Tongue (tissue), 2 donors: ENCODE results near the gene NAPEPLD. TPM values are rescaled to one million over a fixed set of nuclear protein-coding genes. Genes with fewer than 3 reads are reported as not detected.
"Not testable (repeated sequence)": the region's sequence is repeated elsewhere in the genome, so short reads cannot be mapped to it uniquely, and the experiment has no call there.

ENCODE experiments used
- DNase-seq: peaks from one replicate; pipeline ENCODE4 v3.0.0-alpha.2; 2015
- total RNA-seq: library from RNA; depleted of rRNA; stranded (reverse); fragments of >200 nt; gene quantifications from one replicate; pipeline ENCODE4 v1.2.3, GENCODE V29; 2014

The NAPEPLD gene
- total RNA-seq, 1 donor from 2014 or later, result 22.4 TPM

DNA sequence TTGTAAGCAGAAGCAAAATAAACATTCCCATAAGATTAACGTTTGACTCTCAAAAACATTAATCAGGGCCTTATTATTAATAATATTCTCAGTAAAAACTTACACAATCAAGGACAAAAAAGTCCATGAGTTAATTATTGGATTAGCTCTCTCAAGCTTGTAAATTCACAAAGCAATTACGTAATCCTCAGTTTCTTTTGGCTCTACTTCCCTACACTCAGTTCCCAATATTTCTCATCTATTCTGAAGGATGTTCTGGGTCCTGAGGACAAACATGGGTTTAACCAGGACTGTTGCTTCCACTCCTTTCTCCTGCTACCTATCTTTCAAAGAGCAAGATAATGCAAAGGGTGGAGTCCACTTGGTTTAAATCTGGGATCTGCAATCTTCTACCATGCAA is 89.4 kb downstream of the NAPEPLD start:
- DNase-seq, result no peak

DNA sequence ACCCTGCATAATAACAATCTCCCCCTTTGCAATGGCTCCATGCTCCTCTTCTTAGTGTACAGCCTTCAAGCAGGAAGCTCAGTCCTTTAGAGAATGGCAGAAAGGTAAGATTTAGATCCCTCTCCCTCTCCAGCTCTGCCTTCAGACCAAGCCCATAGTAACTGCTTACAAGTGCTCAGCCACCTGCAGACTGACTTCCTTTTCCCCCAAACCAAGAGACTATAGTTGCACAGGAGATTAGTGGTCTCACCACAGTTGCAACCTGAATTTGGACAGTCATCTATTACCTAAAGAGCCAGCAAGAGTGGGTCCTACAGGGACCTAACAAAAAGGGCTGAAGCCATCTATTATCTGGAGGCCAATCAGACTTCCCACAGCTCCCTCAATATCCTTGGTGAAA is 90.8 kb downstream of the NAPEPLD start:
- DNase-seq, result no peak

DNA sequence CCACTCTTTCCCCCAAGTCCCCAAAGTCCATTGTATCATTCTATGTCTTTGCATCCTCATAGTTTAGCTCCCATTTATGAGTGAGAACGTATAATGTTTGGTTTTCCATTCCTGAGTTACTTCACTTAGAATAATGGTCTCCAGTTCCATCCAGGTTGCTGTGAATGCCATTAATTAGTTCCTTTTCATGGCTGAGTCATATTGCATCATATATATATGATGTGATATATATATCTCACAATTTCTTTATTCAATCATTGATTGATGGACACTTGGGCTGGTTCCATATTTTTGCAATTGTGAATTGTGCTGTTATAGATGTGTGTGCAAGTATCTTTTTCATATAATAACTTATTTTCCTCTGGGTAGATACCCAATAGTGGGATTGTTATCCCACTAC is 92.9 kb downstream of the NAPEPLD start:
- DNase-seq, result not testable (repeated sequence)

DNA sequence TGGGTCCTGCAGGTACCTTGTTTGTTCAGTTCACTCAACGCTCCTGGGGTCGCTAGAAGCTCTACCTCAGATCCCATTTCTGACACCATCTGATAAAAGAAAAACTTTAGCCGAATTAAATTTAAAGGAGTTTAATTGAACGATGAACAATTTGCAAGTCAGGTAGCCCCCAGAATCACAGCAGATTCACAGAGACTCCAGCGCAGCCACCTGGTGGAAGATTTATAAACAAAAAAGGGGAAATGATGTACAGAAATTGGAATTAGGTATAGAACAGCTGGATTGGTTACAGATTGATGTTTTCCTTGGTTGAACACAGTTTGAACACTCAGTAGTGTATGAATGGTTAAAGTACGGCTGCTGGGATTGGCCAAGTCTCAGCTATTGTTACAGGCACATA is 97.4 kb downstream of the NAPEPLD start:
- no peak for DNase-seq

Other genes starting within 250 kb of the NAPEPLD start
- 38.0 TPM for gene LRRC17, start 236.1 kb downstream of the NAPEPLD start, total RNA-seq
- 1.3 TPM for gene FBXL13, start 74.3 kb downstream of the NAPEPLD start, total RNA-seq
- gene ARMC10, start 74.0 kb downstream of the NAPEPLD start, total RNA-seq, result 28.8 TPM
- 63.0 TPM for gene PMPCB, start 148.3 kb upstream of the NAPEPLD start, total RNA-seq
- 18.0 TPM for gene DNAJC2, start 195.7 kb upstream of the NAPEPLD start, total RNA-seq
- 142 TPM for gene PSMC2, start 198.5 kb upstream of the NAPEPLD start, total RNA-seq